ENCODE data around the gene FSTL5. TPM values are rescaled to one million over a fixed set of nuclear protein-coding genes. Genes with fewer than 3 reads are reported as not detected.

Gene FSTL5
- total and polyA plus RNA-seq, 2 of the 8 experiments (the other 6 are each of a cell fraction or from before 2014, with no cell fraction given), result 0.09 to 0.32 TPM

DNA sequence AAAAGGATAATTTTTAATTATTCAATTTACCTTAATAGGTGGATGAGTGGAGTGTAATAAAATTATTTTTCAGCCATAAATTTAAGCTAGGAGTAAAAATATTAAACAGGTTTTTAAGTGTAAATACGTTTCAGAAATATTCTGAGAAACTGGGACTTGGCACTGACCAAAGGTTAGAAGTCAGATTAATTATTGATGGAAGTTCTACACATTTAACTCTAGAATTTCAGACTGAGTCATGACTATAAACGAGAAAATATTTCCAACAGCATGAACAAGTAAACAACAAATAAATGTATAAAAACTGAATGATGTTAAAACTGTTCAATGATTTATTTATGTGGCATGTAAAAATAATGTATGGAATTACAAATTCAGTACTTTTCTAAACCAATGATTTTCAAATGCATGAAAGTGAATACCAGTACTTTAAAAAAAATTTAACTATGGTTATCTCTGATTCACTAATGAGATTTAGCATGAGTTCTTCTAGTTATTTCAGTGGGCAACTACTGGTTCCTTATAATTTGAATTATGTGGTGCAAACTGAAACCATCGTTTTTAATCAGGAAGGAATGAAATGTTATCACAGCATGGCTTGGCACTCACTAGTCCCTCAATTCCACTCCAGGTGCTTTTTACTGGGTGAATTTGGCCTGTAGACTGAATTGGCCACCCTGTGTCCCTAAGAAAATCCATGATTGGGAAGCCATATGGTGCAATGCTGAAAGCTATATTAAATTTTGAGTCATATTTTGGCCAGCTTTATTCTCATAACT, 244.2 kb downstream of the FSTL5 start:
- Histone ChIP-seq H3K27ac (ENCODE audit: low read depth, low read length) (no peak overlapping the region), H3K9ac (replicated peaks in 1 of 4; ENCODE audit: extremely low read depth in 1 of 4, low read depth in 3 of 4, low read length in 3 of 4) (no peak overlapping the region), H3K79me2 (ENCODE audit: control insufficient read depth in 1 of 2, insufficient read depth in 2 of 2, low read length in 2 of 2) (no peaks in the 10 kb centered on the region), H2BK20ac (ENCODE audit: low read length) (no peak overlapping the region), H2AFZ (ENCODE audit: low read length) (no peak overlapping the region), H3K23me2 (ENCODE audit: low read depth, low read length) (no peaks in the 10 kb centered on the region), H3K14ac (ENCODE audit: insufficient read length) (no peak overlapping the region), H3K36me3 (ENCODE audit: control insufficient read depth in 2 of 4, insufficient read depth in 4 of 4, low read length in 3 of 4) (no peaks in the 10 kb centered on the region), H3K4me2 (ENCODE audit: insufficient read depth in 1 of 2, low read depth in 2 of 2, low read length in 2 of 2) (no peak overlapping the region), H2BK5ac (ENCODE audit: low read depth, low read length) (no peak overlapping the region), H3K18ac (ENCODE audit: extremely low read depth, low read length) (no peak overlapping the region), H3K27me3 (replicated peaks in 1 of 4; ENCODE audit: control insufficient read depth in 3 of 4, extremely low read depth in 1 of 4, insufficient read depth in 3 of 4, low read length in 3 of 4) (no peaks in the 10 kb centered on the region), H2BK15ac (ENCODE audit: low read length) (no peak overlapping the region), H2AK5ac (ENCODE audit: low read depth, low read length) (no peak overlapping the region), H4K91ac (replicated peaks; ENCODE audit: insufficient read length, low read length) (no peak overlapping the region), H4K8ac (ENCODE audit: extremely low read depth, insufficient read depth, low read length) (no peak overlapping the region), H3K9me3 (ENCODE audit: insufficient read depth in 2 of 2, low read depth in 1 of 2, low read length in 1 of 2) (no peaks in the 10 kb centered on the region), H2BK120ac (replicated peaks; ENCODE audit: low read depth, low read length) (no peak overlapping the region), H3K4ac (replicated peaks; ENCODE audit: insufficient read length, low read depth, low read length) (no peak overlapping the region), H3K4me1 (replicated peaks in 1 of 4; ENCODE audit: control insufficient read depth in 3 of 4, insufficient read depth in 4 of 4, low read length in 3 of 4) (no peaks in the 10 kb centered on the region), H2BK12ac (ENCODE audit: low read depth, low read length) (no peak overlapping the region), H3K4me3 (ENCODE audit: extremely low read depth in 1 of 4, insufficient read depth in 2 of 4, low read depth in 3 of 4, low read length in 4 of 4) (no peak overlapping the region), H3K23ac (ENCODE audit: insufficient read length) (no peak overlapping the region), H3K56ac (replicated peaks; ENCODE audit: insufficient read length, low read depth, low read length) (no peak overlapping the region), H4K20me1 (replicated peaks in 1 of 2; ENCODE audit: control insufficient read depth in 1 of 2, insufficient read depth in 2 of 2, low read length in 2 of 2) (no peaks in the 10 kb centered on the region), H3K79me1 (ENCODE audit: low read depth, low read length) (no peaks in the 10 kb centered on the region), H4K5ac (ENCODE audit: insufficient read length, low read depth, low read length) (no peak overlapping the region)
- ChIA-PET CTCF (ENCODE audit: partially characterized antibody) (no interaction called here), POLR2A (ENCODE audit: partially characterized antibody) (no interaction called here)
- TF ChIP-seq POU5F1 (IDR thresholded peaks at IDR 0.05; ENCODE audit: low read depth, low read length), result no peak
- no peak for TF ChIP-seq HDAC2 (IDR thresholded peaks at IDR 0.05; ENCODE audit: borderline replicate concordance in 1 of 2, low read depth in 2 of 2, low read length in 2 of 2)
- no peak for TF ChIP-seq BCL11A (IDR thresholded peaks at IDR 0.05; ENCODE audit: low read depth in 2 of 2, low read length in 2 of 2)
- TF ChIP-seq EP300 (IDR thresholded peaks at IDR 0.05; ENCODE audit: borderline replicate concordance in 1 of 2, low read depth in 2 of 2, low read length in 2 of 2), result no peak
- TF ChIP-seq HDAC6 (IDR thresholded peaks at IDR 0.05; ENCODE audit: low read depth, low read length), result no peak
- TF ChIP-seq ZNF274 (IDR thresholded peaks at IDR 0.05; ENCODE audit: borderline replicate concordance, extremely low read depth, low read length), result no peak
- TF ChIP-seq BACH1 (IDR thresholded peaks at IDR 0.05; ENCODE audit: low read length), result no peak
- TF ChIP-seq RBBP5 (IDR thresholded peaks at IDR 0.05; ENCODE audit: borderline replicate concordance, low read depth, low read length), result no peak
- TF ChIP-seq JUND (IDR thresholded peaks at IDR 0.05; ENCODE audit: low read length), result no peak
- TF ChIP-seq SP1 (IDR thresholded peaks at IDR 0.05; ENCODE audit: low read depth, low read length), result no peak
- TF ChIP-seq NRF1 (IDR thresholded peaks at IDR 0.05; ENCODE audit: low read depth, low read length), result no peak
- WGBS, 2 experiments (ENCODE audit: extremely low coverage in 1 of 2, insufficient coverage in 1 of 2, insufficient read length in 1 of 2, insufficient replicate concordance in 2 of 2, low coverage in 1 of 2, low lambda C conversion rate in 2 of 2, missing lambda C conversion rate in 1 of 2), result 93% methylated on average over 3 of the region's 3 CpGs; no CpG with 5 or more reads in 1 of the 2 experiments
- DNase-seq (ENCODE audit: low read depth in 1 of 2, low spot score in 2 of 2) (no peak), FAIRE-seq (no peak)

Measured in H1 (cell line).